ENCODE data around the gene OR51B2.
"Not testable (repeated sequence)": the region's sequence is repeated elsewhere in the genome, so short reads cannot be mapped to it uniquely, and the experiment has no call there.

The OR51B2 gene

GRCh38 chr11:5324197-5324596 is at the start of gene OR51B2:
OR51B2 (minus strand) TSS chr11:5324297; CDS start chr11:5324297, 0 bp downstream.
- no peak for DNase-seq

DNA sequence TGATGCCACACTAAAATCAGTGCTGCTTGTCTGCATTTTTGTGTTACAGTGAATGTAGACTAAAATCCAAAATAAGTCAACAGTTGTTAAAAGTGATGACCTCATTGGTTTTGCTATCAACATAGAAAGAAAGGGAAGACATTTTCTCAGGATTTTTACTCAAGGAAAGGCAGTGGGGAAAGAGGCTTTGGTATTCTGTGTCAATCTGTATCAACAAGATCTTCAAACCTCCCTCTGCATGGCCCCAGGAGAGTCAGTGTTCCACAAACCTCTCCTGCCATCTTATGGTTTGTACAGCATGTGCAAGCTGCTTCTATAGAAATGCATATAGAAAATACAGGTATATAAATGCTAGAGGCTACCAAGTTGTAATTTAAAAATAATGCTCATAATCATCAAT is 45.7 kb upstream of the OR51B2 start:
- no peak for DNase-seq

DNA sequence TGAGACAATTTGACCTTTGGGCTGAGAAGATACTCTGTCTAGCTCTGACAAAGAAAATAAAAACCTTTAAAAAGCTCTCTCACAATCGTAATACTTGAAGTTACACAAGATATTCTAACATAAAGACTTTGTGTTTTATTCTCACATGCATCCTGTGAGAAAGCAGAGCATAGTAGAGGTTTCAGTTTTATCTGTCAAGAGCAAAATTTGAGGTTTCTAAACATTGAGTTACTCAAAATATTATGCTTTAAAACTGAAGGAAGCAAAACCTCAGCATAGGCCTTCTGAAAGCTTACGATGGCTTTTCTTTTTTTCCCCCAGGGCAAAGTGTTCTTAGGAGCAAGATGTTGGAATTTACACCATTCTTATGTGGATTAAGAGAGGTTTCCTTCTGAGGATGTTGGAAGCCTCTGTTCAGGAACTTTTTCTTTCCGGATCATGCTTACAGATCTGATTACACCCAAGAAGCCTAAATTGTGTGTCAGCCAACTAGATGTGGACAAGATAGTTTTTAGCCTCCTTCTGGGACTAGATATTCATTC is 44.5 kb upstream of the OR51B2 start:
- DNase-seq = no peak

DNA sequence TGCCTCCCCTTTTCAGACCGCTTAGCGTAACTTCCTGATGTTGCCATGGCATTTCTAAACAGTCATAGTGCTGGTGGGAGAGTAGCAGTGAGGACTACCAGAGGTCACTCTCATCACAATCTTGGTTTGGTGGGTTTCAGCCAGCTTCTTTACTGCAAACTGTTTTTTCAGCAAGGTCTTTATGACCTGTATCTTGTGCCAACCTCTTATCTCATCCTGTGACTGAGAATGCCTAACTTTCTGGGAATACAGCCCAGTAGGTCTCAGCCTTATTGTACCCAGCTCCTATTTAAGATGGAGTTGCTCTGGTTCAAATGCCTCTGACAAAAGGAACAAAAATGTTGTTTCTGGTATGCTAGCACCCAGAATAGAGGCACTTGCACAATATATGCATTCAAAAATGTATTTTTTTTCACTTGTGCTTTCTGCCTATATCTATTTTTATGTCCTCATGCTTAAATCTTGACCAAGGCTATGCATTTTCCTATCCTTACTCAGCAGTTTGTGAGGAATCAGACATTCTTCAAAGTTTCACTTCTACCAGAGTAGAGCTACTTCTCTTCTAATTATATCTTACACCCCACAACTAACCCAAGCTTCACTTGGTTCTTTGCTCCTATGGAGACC is 43.5 kb upstream of the OR51B2 start:
- no peak for DNase-seq

DNA sequence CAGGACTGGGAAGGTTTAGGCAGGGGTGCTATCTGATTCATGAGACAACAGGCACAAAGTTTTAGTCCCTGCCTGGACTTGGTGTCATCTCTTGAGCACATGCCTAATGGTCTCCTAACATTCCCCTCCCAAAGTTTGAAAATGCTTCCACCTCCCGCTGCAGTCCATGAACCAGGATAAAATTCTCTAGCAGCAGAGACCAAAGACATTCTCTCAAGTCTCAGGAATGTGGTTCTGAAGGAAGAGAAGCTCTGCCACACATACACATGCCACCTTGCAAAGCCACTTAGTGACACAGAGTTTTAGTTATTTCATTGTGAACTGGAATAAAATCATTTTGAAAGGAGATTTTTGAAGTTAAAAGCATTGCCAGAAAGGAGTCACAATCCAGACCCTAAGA is 42.8 kb upstream of the OR51B2 start:
- DNase-seq = no peak

GRCh38 chr11:5366365-5366764 is 42.3 kb upstream of the OR51B2 start:
- DNase-seq = not testable (repeated sequence)

DNA sequence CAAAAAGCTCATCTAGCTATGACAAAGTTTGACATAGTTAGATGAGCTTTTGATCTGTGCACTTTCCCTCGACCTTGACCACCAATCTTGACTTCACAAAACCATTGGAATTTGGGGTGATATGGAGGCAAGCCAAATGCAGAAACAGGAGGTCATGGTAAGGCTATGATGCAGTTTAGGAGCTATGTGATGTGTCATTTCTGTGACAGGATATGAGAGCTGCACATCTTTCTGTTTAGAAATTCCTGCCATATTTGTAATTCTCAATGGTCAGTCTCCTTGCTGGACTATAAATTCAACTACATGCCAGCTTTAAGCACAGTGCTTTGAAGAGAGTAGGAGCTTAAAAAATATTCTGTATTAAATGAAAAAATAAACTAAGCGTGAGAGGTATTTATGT is 40.1 kb upstream of the OR51B2 start:
- DNase-seq = no peak

GRCh38 chr11:5363679-5364078 is 39.6 kb upstream of the OR51B2 start:
- no peak for DNase-seq

GRCh38 chr11:5362017-5362625 is 38.0 kb upstream of the OR51B2 start:
- no peak for DNase-seq

DNA sequence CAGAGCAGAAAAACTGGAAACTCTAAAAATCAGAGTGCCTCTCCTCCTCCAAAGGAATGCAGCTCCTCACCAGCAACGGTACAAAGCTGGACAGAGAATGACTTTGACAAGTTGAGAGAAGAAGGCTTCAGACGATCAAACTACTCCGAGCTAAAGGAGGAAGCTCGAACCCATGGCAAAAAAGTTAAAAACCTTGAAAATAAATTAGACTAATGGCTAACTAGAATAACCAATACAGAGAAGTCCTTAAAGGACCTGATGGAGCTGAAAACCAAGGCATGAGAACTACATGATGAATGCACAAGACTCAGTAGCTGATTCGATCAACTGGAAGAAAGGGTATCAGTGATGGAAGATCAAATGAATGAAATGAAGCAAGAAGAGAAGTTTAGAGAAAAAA is 31.9 kb upstream of the OR51B2 start:
- not testable (repeated sequence) for DNase-seq

DNA sequence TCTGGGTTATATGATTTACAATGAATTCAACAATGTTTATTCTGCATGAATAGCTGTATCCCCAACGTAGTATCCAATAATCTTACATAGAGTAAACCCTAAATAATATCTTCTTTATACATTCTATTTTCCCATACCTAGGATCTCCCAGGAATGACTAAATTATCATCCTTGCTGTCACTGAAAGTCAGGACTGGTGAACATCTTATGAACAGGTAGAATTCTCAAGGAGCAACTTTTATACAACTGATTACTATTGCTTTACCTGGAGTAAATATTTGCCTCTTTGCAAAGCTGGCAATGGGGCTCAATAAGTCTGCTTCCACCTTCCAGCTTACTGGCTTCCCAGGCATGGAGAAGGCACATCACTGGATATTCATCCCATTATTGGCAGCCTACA is 27.1 kb upstream of the OR51B2 start, which contains the start of gene OR51B6:
Gene OR51B6 (plus strand): TSS at position 301 of the 400 bp plus-strand sequence. CDS start 0 bp downstream, at position 301.
- no peak for DNase-seq

- DNase-seq = no peak
Measured at GRCh38 chr11:5349550-5349949, 25.5 kb upstream of the OR51B2 start.

GRCh38 chr11:5348551-5349194 is 24.6 kb upstream of the OR51B2 start:
- DNase-seq = no peak

DNA sequence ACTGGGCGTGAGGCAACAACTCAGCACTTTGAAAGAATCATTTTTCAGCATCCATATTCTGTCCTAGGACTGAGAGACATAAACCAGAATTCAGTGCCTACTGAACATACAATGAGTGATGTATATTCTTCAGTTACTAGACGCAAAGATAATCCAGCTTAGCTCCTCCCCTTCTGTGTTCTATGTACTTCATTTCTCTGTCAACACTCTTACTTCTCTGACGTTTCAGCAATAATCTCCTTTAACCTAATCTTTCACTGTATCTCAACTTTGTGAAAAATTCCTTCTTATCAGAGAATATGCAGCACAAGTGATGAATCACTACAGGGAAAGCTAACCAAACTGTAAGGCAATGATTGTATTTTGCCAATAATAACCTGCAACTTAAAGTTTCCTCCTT is 21.7 kb upstream of the OR51B2 start:
- no peak for DNase-seq

GRCh38 chr11:5343474-5344335 is 19.6 kb upstream of the OR51B2 start, which contains the start of gene OR51B5:
OR51B5 (minus strand) TSS chr11:5343524; CDS start chr11:5343524, 0 bp downstream.
- no peak for DNase-seq

GRCh38 chr11:5339771-5340322 is 15.8 kb upstream of the OR51B2 start:
- no peak for DNase-seq

DNA sequence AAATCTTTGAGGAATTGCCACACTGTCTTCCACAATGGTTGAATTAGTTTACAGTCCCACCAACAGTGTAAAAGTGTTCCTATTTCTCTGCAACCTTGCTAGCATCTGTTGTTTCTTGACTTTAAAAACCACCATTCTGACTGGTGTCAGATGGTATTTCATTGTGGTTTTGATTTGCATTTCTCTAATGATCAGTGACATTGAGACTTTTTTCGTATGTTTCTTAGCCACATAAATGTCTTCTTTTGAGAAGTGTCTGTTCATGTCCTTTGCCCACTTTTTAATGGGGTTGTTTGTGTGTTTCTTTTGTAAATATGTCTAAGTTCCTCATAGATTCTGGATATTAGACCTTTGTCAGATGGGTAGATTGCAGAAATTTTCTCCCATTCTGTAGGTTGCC is 13.2 kb upstream of the OR51B2 start:
- not testable (repeated sequence) for DNase-seq

GRCh38 chr11:5336331-5336730 is 12.2 kb upstream of the OR51B2 start:
- DNase-seq = no peak

DNA sequence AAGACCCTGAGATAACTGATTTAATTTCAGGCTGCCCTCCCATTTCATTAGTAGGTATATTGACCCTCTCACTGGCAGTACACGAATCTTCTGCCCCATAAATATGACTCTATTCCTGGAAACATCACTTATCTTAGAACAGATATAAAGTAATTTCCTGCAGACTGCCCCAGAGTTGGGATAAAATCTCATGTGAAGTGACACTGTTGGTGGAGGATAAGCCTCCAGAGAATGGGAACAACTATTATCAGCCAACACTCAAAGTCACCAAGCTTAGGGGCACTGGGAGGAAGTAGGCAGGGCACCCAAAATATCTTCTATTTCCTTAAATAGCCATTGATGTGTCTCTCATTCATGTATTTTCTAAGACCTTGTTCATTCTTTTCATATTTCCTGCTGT is 11.1 kb upstream of the OR51B2 start:
- no peak for DNase-seq

DNA sequence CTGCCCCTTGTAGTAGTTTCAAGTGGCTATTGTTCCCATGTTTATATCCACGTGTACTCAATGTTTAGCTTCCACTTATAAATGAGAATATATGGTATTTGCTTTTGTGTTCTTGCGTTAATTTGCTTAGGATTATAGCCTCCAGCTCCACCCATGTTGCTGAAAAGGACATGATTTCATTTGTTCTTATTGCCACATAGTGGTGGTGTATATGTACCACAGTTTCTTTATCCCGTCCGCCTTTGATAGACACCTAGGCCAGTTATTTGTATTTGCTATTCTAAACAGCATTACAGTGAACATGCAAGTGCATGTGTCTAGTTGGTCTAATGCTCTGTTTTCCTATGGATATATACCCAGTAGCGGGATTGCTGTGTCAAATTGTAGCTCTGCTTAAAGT is 6.8 kb downstream of the OR51B2 start:
- DNase-seq = no peak

GRCh38 chr11:5313326-5314023 is 10.6 kb downstream of the OR51B2 start:
- not testable (repeated sequence) for DNase-seq

GRCh38 chr11:5310423-5310822 is 13.7 kb downstream of the OR51B2 start:
- DNase-seq = no peak
